HG02759 (cell line): ENCODE results near the gene GRIN2C.
"Not testable (repeated sequence)": the region's sequence is repeated elsewhere in the genome, so short reads cannot be mapped to it uniquely, and the experiment has no call there.

Experiments used
- ATAC-seq: cut with Tn5 transposase; IDR thresholded peaks from one replicate; pipeline ENCODE4 v1.9.1; 2021; ENCODE audit warnings: mild to moderate bottlenecking, moderate library complexity; ENCODE audit not compliant: unreplicated experiment

The GRIN2C gene

GRCh38 chr17:74881073-74881472 lies 21.4 kb upstream of the GRIN2C start:
- no peak for ATAC-seq

- ATAC-seq: no peak
Observed at GRCh38 chr17:74879308-74879707, 19.6 kb upstream of the GRIN2C start.

GRCh38 chr17:74878658-74879057 lies 19.0 kb upstream of the GRIN2C start:
- no peak for ATAC-seq

DNA sequence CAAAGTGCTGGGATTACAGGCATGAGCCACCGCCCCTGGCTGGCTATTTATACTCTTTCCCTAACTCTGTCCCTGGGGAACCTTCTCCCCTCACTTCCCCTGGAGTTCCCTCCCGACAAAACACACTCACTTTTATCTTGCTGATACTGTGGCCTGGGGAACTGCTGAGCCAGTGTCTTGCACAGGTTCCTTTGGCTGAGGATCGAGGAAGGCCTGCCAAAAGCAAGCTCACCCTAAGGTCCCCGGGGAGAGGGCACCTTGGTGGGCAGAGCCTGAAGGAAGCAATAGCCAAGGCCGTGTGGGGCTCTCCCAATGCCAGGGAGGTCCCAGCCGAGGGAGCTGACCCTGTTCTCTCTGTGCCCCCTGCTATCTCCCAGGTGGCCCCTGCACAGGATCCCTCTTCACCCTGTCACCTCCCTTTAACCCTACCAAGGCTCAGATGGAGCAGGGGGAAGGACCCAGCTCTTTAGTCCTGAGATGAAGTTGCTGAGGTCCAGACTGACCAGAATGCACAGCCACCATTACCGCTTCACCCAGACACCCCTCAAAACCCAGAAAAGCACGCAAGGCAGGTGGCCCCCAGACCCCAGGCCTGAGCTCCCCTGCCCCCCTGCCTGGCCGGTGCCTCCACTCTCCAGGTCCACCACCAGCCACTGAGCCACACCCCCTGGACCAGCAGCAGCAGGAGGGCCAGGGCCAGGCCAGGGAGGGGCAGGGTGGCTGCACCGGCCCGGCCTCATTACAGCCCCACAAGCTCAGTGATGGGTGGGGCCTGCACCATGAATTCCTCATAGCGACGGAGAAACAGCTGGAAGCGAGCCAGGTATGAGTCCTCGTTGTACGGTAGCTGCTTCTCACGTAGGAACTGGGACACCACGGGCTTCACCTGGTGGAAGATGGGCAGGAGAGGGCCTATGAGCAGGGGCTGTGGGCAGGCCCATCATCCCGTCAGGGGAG lies 18.2 kb upstream of the GRIN2C start:
- ATAC-seq: no peak

- no peak for ATAC-seq
Observed at GRCh38 chr17:74875977-74876593, 16.4 kb upstream of the GRIN2C start.

DNA sequence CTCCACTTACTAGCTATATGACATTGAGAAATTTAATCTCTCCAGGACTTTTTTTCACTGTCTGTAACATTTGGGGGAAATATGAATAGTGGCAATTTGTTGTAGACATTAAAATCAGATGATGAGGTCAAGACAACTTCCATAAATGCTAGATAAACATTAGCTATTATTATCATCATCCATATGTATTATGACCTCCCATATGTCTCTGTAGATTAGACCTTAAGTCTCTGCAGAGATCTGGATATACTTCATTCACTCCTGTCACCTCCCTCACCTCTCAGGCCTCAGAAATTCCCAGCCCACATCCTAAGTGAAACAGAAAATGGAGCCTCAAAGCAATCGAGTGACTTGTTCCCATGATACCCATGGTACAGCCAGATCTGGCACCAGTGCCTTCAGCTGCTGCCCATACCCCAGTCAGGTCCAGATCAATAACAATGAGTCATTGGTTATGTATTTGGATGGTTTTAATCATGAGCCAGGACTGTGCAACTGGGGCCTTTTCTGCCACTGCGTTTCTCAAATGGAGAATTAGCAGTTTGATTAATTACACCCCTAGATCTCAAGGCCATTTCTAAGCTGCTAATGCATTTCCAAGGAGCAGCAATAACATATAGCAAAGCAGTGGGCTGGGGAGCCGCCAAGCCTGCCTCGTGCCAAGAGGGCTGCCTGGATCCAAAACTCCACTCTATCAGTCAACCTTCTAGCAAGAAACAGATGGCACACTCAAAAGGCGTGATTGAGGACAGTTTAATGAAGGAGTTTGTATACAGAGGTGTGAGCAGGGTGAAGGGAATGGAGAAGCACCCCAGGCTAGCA lies 15.7 kb upstream of the GRIN2C start:
- ATAC-seq: no peak

DNA sequence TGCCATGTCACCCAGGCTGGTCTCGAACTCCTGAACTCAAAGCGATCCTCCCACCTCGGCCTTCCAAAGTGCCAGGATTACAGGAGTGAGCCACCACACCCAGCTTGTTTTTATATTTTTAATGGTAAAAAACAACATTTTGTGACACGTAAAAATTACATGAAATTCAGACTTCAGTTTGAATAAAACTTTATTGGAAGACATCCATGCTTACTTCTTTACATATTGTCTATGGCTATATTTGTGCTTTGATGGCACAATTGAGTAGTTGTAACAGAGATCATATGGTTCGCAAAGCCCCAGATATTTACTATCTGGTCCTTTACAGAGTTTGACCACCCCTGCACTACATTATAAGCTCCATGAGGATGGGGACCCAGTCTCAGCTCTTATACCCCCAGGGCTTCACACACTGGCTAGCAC lies 14.9 kb upstream of the GRIN2C start:
- no peak for ATAC-seq

DNA sequence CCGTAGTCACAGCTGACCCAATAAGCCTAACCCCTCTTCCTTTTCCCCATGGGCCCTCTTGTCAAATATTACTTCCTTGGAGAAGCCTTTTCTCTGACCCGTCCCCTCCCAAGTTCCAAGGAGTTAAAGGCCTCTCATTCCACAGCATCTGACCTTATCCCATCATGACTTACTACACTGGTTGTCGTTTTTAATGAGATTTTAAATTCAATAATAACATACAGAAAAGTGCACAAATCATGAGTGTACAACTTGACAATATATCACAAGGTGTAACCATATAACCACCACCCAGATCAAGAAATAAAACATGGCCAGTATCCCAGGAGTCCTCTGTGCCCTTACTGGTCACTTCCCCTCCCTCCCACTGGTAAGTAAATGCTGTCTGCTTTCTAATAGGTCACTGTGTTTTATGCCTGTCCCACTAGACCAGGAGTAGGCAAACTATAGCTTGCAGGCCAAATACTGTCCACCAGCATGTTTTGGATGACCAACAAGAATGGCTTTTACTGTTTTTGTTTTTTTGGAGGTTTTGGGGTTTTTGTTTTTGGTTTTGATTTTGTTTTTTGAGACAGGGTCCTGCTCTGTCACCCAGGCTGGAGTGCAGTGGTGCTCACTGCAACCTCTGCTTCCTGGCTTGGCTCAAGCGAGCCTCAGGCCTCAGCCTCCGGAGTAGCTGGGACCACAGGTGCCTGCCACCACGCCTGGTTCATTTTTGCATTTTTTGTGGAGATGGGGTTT lies 14.4 kb upstream of the GRIN2C start:
- ATAC-seq: no peak

- ATAC-seq: peak; percentile 87
Observed at GRCh38 chr17:74873037-74873873, 13.6 kb upstream of the GRIN2C start.

DNA sequence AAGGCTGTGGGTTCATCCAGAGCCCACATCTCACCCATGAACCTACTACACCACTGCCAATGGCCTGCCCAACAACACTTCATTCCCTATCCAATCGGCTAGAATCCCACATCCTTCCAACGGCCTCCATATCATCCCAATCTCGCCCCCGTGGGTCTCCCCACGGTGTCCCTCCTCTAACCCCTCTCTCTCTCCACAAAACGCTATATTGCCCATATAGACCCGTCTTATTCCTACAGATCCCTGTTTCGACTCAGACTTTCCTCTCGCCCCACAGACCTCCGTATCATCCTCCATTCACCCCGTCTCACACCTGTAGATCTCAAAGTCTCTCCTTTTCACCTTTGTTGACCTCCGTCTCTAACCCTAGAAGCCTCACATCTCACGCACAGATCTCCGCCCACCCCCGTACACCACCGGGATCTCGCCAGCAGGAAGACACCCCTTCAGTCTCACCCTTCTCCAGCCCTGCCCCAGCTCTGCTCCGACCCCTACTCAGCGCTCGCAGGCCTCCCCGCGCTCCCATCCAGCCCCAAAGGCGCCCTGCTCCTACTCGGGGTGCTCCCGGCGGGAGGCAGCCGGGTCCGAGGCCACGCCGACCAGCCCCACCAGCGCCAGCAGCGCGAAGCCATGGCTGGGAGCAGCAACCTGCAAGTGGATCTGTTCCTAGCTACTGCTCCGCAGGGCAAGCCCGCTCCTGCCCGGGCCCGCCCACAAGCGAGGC lies 12.8 kb upstream of the GRIN2C start, which contains the start of gene FDXR:
Gene FDXR (minus strand): TSS at position 682 of the 724 bp plus-strand sequence. CDS start 50 bp downstream, at position 632.
- ATAC-seq: peak; percentile 32

DNA sequence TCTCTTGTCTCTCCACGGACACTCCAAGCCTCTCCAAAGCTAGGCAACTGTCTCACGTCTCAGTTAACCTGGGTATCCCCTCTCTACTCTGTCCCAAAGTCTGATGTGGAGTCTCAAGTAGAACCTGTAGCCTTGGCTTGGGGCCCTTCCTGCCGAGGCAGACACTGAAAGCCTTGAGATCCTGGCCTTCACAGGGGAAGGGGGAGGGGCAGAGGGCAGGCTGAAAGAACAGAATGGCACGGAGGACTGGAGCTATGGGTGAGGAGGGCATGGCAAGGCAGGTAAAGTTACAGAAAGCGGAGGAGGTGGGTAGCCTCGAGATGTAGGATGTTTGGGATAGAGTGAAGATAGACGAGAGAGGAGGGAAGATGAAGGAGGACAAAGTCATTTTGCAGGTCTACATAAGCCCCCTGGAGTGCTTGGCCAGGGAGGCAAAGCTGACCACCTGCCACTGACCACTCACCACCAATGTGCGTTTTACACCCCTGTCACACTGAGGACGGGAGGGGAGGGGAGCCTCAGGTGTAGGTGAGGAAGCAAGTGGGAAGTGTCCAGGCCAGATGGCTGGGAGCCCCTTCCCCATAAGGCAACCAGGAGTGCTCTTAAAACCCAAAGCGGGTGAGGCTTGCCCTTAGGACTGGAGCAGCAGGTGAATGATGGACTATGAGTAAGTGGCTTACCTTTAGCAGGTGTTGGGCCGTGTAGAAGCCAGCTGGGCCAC lies 11.8 kb upstream of the GRIN2C start:
- no peak for ATAC-seq

GRCh38 chr17:74870512-74870911 lies 10.8 kb upstream of the GRIN2C start:
- no peak for ATAC-seq

- ATAC-seq: not testable (repeated sequence)
Observed at GRCh38 chr17:74870028-74870427, 10.3 kb upstream of the GRIN2C start.

GRCh38 chr17:74868908-74869255 lies 9.2 kb upstream of the GRIN2C start:
- no peak for ATAC-seq

GRCh38 chr17:74868251-74868907 lies 8.7 kb upstream of the GRIN2C start:
- ATAC-seq: no peak

GRCh38 chr17:74866198-74866835 lies 6.6 kb upstream of the GRIN2C start:
- no peak for ATAC-seq

DNA sequence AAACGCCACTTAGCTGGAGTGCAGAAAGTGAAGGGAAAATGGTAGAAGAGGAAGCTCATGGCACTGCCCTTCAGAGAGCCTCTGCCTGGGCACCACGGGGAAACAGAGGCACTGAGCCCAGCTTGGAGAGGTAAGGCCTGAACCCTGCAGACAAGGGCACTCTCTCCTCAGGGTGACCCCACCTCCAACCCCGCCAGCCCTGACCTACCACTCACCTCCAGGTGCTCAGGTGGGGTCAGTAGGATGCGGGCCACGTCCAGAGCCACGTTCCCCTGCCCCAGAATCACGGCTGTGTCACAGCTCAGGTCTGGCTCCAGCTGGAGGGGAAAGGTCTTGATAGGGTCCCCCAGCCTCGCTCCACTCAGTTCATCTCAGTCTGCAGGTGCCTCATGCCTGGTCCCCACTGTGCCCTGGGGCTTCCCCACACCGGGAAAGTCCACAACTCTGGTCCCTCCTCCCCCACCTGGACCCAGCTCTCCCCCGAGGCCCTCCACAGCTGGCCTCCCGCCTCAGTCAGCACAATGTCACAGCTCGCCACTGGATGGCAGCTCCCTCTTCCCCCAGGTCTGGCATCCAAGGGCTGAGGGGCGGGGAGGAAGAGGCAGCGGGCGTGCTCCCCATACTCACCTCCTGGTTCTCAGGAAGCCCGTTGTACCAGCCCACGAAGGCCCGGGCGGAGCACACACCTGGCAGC lies 6.0 kb upstream of the GRIN2C start:
- no peak for ATAC-seq
